Stimulated activated naive CD8-positive, alpha-beta T cell treated with anti-CD3 and anti-CD28 coated beads, Interleukin-15, Interleukin-2, amounts not matched to agents 100 ng/mL and 50 ng/mL, for 24 hours (primary cell): ENCODE data around the gene DPF1.
"Not testable (repeated sequence)": the region's sequence is repeated elsewhere in the genome, so short reads cannot be mapped to it uniquely, and the experiment has no call there.

Experiments
- H3K27ac Mint-ChIP-seq: one replicate; pipeline ENCODE4 v1.8.0; 2021; ENCODE audit warnings: mild to moderate bottlenecking, mixed read lengths
- H3K27me3 Mint-ChIP-seq: one replicate; pipeline ENCODE4 v1.8.0; 2021; ENCODE audit warnings: mixed read lengths
- H3K36me3 Mint-ChIP-seq: one replicate; pipeline ENCODE4 v1.8.0; 2021; ENCODE audit warnings: low read depth, mixed read lengths
- H3K4me1 Mint-ChIP-seq: one replicate; pipeline ENCODE4 v1.8.0; 2021; ENCODE audit warnings: low read depth, mixed read lengths
- H3K4me3 Mint-ChIP-seq: one replicate; pipeline ENCODE4 v1.8.0; 2021; ENCODE audit warnings: mild to moderate bottlenecking, mixed read lengths
- H3K9me3 Mint-ChIP-seq: one replicate; pipeline ENCODE4 v1.8.0; 2021; ENCODE audit warnings: mixed read lengths

DPF1 gene

DNA sequence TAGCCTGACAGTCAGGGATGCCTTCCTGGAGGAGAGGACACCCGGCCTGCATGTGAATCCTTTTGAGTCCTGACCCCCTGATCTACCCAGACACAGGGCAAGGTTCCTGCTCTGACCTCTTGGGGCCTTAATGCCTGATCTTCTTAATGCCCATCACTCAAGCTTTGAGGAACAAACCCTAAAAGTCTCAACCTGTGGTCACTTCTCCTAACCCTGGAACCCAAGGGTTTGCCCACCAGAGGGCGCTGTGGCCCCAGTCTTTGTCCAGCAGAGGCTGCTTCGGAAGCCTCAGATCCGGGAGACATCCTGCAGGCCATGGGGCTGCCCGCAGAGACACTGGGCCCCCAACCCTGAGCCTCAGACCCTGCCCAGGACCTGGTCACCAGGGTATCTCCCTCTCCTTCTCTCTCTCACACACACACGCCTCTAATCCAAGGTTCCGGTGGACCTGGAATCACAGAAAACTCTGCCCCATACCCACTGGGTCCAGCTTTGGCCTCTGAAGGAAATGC lies 9.8 kb upstream of the DPF1 start:
- H3K4me3 Mint-ChIP-seq = no peak overlapping the region

DNA sequence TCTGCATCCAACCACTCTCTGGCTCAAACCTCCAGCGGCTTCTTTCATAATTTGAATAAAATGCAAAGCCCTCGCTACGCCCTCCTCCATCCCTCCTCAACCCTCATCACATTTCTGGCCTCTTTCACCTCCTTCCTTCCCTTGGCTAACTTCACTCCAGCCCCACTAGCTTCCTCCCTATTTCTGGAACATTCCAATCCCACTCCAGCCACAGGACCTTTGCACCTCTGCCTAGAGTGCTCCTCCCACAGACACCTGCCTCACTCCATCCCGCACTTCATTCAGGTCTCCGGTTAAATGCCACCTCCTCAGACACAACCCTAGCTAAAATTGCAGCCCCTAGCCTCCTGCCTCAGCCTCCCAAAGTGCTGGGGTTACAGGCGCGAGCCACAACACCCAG lies 7.9 kb upstream of the DPF1 start:
- H3K9me3 Mint-ChIP-seq = no peaks in the 10 kb centered on the region
- peaks cover 17% of the 10 kb centered on the region for H3K4me1 Mint-ChIP-seq
- H3K4me3 Mint-ChIP-seq = no peak overlapping the region
- peaks cover 41% of the 10 kb centered on the region for H3K27me3 Mint-ChIP-seq
- no peaks in the 10 kb centered on the region for H3K36me3 Mint-ChIP-seq
- no peak overlapping the region for H3K27ac Mint-ChIP-seq

More for the DNA sequence above, 9.8 kb upstream of the DPF1 start:
- H3K27me3 Mint-ChIP-seq = peaks cover 30% of the 10 kb centered on the region
- H3K9me3 Mint-ChIP-seq = no peaks in the 10 kb centered on the region
- H3K27ac Mint-ChIP-seq = no peak overlapping the region
- peaks cover 7% of the 10 kb centered on the region for H3K4me1 Mint-ChIP-seq
- H3K36me3 Mint-ChIP-seq = no peaks in the 10 kb centered on the region

DNA sequence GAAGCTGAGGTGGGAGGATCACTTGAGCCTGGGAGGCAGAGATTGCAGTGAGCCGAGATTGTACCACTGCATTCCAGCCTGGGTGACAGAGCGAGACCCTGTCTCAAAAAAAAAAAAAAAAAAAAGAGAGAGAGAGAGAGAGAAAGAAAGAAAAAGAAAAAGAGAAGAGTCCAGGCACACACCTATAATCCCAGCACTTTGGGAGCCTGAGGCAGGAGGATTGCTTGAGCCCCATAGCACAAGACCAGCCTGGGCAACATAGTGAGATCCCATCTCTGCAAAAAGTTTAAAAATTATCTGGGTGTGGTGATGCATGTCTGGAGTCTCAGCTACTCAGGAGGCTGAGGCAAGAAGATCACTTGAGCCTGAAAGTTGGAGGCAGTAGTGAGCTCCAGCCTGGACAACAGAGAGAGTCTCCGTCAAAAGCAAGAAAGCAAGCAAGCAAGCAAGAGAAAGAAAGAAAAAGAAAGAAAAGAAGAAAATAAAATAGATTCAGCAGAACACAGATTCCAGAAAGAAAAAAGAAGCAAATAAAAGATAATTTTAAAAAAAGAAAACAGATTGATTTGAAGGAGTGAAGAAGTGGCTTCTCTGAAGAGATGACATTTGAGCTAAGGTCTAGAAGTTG lies 6.6 kb upstream of the DPF1 start:
- peaks cover 17% of the 10 kb centered on the region for H3K4me1 Mint-ChIP-seq
- H3K27ac Mint-ChIP-seq, H3K4me3 Mint-ChIP-seq, H3K9me3 Mint-ChIP-seq, H3K36me3 Mint-ChIP-seq: not testable (repeated sequence)
- H3K27me3 Mint-ChIP-seq = peaks cover 48% of the 10 kb centered on the region

DNA sequence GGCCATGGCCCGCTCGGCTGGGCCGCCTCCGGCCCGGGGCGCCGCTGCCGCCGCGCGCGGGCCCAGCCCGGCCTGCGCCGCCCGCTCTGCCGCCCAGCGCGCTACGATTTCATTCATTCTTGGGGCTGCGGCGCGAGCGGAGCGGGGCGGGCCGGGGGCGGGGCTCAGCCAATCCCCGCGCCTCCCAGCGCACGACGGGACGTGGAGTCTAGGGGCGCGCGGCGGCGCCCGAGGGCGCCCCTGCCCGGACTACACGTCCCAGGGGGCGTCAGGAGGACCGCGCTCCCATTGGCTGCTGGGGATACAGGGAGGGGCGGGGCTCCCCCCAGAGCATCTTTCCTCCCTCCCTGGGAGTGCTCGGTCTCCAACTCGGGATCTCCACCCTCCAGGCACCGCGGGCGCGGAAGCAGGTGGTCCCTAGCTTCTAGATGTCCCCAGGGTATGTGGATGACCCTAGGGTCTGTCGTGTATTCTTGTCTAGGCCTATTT lies 5.6 kb upstream of the DPF1 start:
- H3K36me3 Mint-ChIP-seq = no peaks in the 10 kb centered on the region
- peak overlapping the region; percentile 13 for H3K4me3 Mint-ChIP-seq
- no peaks in the 10 kb centered on the region for H3K9me3 Mint-ChIP-seq
- peaks cover 18% of the 10 kb centered on the region for H3K4me1 Mint-ChIP-seq
- peaks cover 53% of the 10 kb centered on the region for H3K27me3 Mint-ChIP-seq
- H3K27ac Mint-ChIP-seq = no peak overlapping the region

DNA sequence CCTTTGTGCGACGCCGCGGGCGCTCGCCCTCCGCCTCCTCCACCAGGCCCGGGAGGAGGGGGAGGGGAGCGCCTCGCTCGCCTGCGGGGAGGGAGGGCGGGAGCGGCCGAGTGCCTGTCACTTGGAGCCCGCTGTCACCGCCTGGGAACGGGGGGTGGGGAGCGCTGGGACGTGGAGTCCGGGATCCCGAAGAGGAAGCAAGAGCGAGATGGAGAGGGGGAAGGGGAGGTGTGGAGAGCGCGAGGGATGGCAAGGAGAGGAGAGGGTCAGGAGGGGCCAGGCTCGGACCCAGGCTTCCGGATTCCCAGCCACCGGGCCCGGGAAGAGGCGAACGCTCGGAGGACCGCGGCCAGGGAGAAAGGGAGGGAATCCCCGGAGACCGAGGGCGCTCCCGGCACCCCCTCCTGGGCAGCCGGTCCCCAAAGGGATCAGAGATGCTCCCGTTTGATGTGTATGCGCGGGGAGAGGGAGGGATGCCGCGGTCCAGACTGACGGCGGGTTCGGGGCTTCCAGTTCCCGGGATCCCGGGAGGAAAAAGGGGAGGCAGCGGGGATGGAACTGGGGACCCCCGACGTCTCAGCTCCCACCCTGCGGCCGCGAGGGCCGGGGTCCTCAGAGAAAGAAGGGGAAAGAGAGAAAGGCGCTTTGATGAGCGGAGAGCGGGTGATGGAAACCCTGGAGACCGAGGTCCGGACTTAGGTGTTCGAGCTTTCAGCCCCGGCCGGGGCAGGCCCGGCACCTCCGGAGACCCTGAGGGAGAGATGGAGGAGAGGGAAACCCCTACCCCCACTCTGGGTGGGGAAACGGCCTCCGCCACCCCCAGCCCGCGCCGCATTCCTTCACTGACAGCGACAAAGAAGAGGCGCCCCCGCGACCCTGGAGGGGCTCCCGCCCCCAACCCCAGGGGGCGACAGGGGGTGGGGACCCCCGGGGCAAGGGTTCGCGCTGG lies 4.7 kb upstream of the DPF1 start:
- H3K27me3 Mint-ChIP-seq = peaks cover 60% of the 10 kb centered on the region

DNA sequence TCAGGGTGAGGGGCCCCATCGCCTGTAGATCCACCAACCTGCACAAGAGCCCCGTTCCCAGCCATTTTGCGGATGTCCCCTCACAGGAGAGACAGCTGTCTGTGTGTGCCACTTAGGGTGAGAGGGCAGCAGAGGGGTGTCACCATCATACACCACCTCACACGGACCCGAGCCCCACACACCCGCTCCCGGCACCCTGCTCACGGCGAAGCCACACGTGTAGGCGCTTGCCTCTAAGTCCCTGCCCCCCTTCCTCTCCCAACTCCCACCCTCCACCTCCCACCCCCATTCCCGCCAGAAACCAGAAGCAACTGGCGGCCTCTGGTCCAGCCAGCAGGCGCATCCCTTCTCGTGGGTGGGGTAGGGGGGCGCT lies 4.0 kb upstream of the DPF1 start:
- H3K27ac Mint-ChIP-seq = no peak overlapping the region
- peaks cover 29% of the 10 kb centered on the region for H3K4me1 Mint-ChIP-seq
- no peaks in the 10 kb centered on the region for H3K36me3 Mint-ChIP-seq
- peaks cover 66% of the 10 kb centered on the region for H3K27me3 Mint-ChIP-seq
- no peak overlapping the region for H3K4me3 Mint-ChIP-seq
- H3K9me3 Mint-ChIP-seq = no peaks in the 10 kb centered on the region

More for the DNA sequence above, 4.7 kb upstream of the DPF1 start:
- Mint-ChIP-seq H3K4me1 (peaks cover 23% of the 10 kb centered on the region), H3K27ac (no peak overlapping the region), H3K4me3 (peak overlapping the region; percentile 48), H3K36me3 (no peaks in the 10 kb centered on the region), H3K9me3 (no peaks in the 10 kb centered on the region)

DNA sequence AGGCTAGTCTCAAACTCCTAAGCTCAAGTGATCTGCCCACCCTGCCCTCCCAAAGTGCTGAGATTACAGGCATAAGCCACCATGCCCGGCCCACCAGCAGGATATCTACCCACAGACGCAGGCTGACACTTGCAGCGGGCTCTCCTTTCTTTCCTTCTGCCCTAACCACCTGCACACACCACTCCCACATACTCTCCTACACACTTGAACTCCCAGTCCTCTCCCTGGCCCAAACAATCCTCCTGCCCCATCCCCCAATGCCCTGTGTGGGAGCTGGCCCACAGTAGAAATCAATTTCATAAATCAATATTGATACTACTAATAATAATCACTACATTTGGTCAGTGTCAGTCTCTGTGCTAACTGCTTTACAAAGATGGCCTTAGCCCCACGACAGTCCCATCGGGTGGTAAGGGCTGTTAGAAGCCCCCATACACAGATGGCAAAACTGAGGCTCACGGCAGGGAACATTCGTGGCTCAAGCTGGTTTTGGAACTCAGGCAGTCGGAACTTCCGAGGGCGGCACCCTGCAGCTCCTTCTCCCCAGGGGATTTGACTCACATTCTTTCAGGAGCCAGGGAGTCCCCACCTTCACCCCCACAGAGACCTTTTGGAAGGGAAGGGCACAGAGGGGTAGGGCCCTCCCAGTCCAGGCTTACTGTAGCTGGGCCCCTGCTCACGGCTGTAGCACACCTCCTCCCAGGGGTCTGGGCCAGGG lies 3.4 kb upstream of the DPF1 start:
- Mint-ChIP-seq H3K9me3 (no peaks in the 10 kb centered on the region), H3K36me3 (no peaks in the 10 kb centered on the region), H3K4me3 (no peak overlapping the region), H3K27ac (no peak overlapping the region), H3K27me3 (peaks cover 66% of the 10 kb centered on the region), H3K4me1 (peaks cover 32% of the 10 kb centered on the region)

DNA sequence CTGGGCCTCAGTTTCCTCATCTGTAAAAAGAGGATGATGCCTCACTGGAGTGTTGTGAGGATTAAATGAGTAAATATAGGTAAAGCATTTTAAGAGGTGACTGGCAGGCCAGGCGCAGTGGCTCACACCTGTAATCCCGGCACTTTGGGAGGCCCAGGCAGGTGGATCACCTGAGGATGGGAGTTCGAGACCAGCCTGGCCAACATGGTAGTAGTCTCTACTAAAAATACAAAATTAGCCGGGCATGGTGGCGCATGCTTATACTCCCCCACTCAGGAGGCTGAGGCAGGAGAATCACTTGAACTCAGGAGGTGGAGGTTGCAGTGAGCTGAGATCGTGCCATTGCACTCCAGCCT lies 819 bp upstream of the DPF1 start:
- H3K27ac Mint-ChIP-seq, H3K36me3 Mint-ChIP-seq, H3K9me3 Mint-ChIP-seq: not testable (repeated sequence)
- H3K4me3 Mint-ChIP-seq = peak overlapping the region; percentile 84
- peaks cover 30% of the 10 kb centered on the region for H3K4me1 Mint-ChIP-seq
- peaks cover 57% of the 10 kb centered on the region for H3K27me3 Mint-ChIP-seq

DNA sequence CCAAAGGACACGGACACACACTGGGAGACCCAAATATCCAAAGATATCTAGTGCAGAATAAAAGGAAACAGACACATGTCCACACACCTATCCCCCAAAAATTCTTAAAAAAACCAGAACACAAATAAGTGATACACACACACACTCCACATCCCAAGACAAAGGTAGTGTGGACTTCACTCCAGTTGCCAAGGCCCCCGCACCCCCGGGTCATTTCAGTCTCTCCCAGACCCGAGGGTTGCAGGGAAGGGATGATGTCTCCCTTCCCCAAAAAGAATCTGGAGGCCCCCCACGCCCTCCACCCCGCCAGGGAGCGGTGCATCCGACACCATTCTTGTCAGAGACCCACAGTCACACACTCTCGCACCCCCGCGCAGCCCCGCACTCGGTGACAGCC lies 407 bp downstream of the DPF1 start:
- Mint-ChIP-seq H3K4me3 (peak overlapping the region; percentile 32), H3K27ac (peak overlapping the region; percentile 3), H3K4me1 (peaks cover 24% of the 10 kb centered on the region), H3K9me3 (no peaks in the 10 kb centered on the region), H3K36me3 (no peaks in the 10 kb centered on the region), H3K27me3 (peaks cover 64% of the 10 kb centered on the region)

DNA sequence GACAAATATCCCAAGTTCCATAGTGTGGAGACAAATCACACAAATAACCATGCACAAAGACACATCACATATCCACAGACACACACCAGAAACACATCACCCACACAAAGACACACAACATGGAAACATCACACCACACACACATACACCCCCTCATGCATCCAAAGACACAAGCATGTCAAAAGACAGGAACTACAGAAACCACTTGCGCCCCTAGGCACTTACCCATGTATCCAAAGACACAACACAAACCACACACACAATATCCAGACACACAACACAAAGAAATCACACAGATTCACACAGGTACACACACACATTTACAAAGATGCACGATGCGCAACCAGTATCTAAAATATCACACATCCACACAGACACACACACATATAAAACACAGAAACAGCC lies 901 bp downstream of the DPF1 start:
- H3K4me1 Mint-ChIP-seq = peaks cover 22% of the 10 kb centered on the region
- peak overlapping the region; percentile 3 for H3K27ac Mint-ChIP-seq
- no peaks in the 10 kb centered on the region for H3K36me3 Mint-ChIP-seq
- peak overlapping the region; percentile 32 for H3K4me3 Mint-ChIP-seq
- H3K9me3 Mint-ChIP-seq = no peaks in the 10 kb centered on the region
- H3K27me3 Mint-ChIP-seq = peaks cover 69% of the 10 kb centered on the region

DNA sequence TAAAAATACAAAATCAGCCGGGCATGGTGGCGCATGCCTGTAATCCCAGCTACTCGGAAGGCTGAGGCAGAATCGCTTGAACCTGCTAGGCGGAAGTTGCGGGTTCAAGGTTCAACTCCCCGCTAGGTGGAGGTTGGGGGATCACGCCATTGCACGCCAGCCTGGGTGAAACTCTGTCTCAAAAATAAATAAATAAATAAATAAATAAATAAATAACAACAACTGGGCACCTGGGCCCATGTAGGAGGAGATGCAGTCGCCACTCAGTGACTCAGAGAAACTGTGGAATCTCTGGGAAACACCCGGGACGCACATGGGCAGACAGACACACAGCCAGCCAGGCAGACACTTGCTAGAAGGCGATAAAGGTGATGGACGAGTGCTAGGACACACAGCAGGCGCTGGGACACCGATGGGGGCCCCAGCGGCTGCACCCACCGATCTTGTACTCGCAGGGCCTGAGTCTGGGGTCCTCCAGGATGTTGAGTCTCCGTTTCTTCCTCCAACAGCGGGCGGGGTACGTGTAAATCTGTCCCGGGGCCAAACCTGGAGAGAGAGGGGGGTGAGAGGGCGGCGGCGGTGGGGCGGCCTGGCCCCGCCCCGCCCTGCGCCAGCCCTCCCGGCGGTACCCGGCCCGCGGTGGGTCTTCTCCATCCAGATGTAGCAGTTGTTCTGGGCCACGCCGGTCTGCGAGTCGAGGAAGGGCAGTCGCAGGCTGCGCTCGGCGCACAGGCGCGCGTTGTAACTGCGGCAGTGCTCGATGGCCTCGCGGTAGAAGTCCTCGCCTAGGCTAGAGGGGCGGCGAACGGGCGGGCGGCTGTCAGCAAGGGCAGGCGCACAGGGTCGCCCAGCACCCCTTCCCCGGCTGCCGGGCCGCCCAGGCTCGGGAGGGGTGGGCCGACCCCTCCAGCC lies 1.8 kb downstream of the DPF1 start:
- Mint-ChIP-seq H3K9me3 (no peaks in the 10 kb centered on the region), H3K27ac (no peak overlapping the region), H3K27me3 (peaks cover 62% of the 10 kb centered on the region), H3K4me1 (peaks cover 15% of the 10 kb centered on the region), H3K4me3 (no peak overlapping the region), H3K36me3 (no peaks in the 10 kb centered on the region)

DNA sequence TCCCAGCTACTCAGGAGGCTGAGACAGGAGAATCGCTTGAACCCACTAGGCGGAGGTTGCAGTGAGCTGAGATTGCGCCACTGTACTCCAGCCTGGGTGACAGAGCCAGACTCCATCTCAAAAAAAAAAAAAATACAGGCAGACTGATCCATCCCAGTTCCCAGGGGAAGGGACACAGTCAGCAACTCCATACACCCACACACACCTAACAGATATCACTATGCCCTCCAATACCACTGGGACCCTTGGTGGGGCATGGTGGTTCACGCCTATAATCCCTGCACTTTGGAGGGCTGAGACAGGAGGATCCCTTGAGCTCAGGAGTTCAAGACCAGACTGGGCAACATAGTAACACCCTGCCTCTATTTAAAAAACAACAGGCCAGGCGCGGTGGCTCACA lies 2.6 kb downstream of the DPF1 start:
- Mint-ChIP-seq H3K36me3 (no peaks in the 10 kb centered on the region), H3K27ac (no peak overlapping the region), H3K4me1 (peaks cover 15% of the 10 kb centered on the region), H3K9me3 (no peaks in the 10 kb centered on the region), H3K27me3 (peaks cover 59% of the 10 kb centered on the region), H3K4me3 (no peak overlapping the region)

DNA sequence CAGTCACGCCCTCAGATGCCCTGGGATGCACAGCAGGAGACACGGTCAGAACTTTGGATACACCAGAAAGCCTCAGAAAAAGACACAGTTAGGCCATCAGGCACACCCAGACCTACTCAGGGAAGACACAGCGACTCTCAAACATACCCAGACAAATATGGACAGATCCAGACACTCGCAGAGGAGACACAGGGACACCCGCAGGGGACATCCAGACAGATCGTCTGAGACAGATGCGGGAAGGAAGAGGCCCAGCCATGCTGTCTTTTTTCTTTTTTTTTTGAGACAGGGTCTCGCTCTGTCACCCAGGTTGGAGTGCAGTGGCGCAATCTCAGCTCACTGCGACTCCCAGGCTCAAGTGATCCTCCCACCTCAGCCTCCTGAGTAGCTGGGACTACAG lies 4.8 kb downstream of the DPF1 start:
- peaks cover 15% of the 10 kb centered on the region for H3K4me1 Mint-ChIP-seq
- peaks cover 55% of the 10 kb centered on the region for H3K27me3 Mint-ChIP-seq

DNA sequence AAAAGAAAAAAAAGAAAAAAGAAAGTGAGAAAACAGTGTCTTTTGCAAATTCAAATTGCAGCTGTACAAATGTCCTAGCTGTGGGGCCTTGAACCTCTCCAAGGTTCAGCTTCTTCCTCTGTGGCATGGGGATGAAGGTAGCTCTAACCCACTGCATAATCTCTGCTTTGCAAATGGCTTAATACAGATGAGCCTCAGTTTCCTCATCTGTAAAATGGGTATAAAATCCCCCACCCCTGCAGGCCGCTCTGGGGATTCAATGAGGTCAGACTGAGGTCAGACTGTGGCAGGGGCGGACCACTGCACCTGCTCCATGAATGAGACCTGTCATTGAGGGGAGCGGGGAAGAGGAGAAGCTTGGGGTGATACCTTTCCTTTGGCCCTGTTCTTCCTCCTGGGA lies 5.8 kb downstream of the DPF1 start:
- H3K27me3 Mint-ChIP-seq = peaks cover 54% of the 10 kb centered on the region
- peaks cover 20% of the 10 kb centered on the region for H3K4me1 Mint-ChIP-seq
- H3K4me3 Mint-ChIP-seq = no peak overlapping the region
- H3K36me3 Mint-ChIP-seq = peaks cover 6% of the 10 kb centered on the region
- H3K9me3 Mint-ChIP-seq = no peaks in the 10 kb centered on the region
- no peak overlapping the region for H3K27ac Mint-ChIP-seq

More for the DNA sequence above, 4.8 kb downstream of the DPF1 start:
- Mint-ChIP-seq H3K4me3 (no peak overlapping the region), H3K9me3 (no peaks in the 10 kb centered on the region), H3K27ac (no peak overlapping the region), H3K36me3 (peaks cover under 1% of the 10 kb centered on the region)
